ENCODE results near the gene RPL18A.
A peak's percentile ranks its signal among the peaks of the same experiment; 100 is the strongest.

RPL18A gene

DNA sequence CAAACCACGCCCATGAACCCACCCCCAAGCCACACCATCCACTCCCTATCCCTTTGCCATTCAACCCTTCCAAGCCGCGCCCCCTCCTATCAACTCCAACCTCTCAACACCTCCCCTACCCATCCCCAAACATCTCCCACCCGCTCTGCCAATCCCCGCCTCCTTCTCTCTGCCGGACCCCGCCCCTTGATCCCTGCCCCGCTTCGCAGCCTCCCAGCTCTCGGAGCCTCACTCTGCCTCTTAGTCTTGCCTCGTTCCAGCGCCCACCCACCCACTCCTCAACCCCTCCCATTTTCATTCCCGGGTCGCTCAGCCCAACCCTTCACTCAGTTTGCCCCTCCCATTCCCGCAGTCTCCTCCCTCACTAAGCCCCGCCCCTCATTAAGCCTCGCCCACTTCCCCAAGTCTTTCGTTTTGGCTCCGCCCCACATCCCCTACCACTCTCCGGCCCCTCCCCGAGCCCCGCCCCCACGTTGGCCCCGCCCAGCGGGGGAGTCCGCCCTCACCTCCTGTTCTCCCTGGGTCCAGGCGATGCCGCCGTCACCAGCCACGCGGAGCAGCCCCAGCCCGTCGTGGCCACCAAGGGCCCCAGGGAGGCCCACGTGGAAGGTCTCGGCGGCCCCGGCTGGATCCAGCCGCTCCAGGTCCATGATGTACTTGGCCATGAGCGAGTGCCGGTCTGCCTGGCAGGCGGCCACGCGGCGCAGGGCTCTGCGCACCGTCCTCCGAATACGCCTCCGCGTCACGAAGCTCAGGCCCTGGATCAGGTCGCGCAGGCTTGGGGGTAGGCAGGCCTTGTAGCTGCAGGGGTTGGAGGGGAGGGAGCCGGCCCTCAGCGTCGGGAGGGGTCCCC, 17.7 kb upstream of the RPL18A start:
- peak; percentile 59 to 87 for DNase-seq

DNA sequence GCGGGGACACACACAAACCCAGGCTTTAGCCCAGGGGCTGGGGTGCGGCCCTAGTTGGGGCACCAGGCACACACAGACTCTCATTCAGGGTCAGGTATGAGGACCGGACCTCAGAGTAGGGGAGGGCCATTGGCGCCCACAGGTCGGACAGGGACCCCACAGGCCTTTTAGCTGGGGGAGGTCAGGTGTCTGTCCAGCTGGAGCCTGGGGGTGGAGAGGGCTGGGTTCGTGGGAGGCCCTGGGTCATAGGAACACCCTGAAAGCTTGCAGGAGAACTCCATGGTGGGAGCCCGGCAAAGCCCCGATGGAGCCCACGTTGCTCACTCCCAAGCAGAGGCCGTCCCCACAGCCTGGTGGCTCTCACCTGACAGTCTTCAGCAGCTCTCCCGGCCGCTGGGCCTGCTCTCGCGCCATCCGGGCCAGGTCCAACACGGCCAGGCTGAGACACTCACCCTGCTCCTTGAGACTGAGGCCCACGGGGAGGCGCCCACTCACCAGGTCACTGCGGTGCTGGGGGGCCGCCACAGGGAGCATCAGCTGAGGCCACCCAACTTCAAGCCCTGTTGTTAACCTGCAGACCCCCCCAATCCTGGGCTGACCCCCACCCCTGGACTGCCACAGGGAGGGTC, 16.9 kb upstream of the RPL18A start:
- no peak for DNase-seq

DNA sequence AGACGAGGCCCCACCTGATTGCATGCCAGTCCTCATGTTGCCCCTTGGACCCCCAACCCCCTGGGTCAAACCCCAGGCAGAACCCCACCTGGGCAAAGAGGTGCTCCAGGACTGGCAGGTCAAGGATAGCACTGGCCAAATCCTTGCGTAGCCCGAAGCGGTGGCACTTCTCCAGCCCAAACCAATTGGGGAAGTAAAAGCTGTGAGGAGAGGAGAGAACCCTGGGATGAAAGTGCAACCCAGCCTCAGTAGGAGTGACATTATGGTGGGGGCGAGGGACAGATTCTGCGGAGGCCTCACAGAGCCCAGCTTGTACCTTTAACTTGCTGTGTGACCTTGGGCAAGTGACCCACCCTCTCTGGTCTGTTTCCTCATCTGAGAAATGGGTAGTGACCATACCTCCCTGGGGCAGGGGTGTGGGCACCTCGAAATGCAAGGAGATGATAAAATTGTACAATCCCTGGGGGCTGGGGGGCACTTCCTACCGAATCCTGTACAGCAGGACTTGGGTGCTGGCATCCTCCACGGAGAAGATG, 16.4 kb upstream of the RPL18A start:
- DNase-seq: no peak

DNA sequence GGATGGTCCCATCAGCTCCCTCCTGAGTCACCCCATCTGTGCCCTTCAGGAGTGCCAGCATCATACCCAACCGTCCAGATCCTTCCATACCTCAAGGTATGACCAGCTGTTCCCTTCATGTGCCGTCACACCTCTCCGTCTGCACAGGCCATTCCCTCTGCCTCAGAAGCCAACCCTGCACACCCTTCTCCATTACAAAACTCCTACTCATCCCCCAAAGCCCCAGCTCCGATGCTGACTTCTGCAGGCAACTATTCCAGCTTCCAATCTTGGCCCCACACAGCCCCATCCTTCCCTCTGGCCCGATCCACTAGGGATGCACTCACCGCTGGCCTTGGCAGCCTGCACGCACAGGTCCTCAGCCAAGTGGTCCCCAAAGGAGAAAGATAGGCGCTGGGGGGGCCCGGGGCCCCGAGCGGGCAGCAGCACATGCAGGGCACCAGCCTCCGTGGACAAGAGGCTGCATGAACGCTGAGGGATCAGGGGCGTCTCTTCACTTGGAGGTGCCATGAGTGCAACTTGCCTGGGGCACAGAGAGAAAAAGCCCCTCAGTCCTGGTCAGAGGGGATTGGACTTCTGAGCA, 15.7 kb upstream of the RPL18A start:
- no peak for DNase-seq

DNA sequence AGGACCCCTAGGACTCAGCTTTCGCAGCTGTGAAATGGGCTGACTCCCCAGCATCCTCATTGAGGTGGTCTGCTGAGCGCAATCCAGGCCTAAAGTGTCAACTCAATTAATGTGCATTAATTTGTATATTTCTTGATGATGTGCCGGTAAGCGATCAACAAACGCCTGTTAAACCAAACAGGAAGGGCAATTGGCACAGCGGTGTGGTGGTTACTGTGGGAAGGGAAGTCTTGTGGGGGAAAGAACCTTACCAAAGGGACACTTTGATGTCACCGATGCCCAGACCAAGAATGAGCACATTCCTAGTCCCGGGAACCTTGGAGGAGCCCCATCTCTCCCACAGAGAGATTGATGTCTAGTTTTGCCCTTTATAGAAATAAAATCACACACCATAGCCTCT, 13.6 kb upstream of the RPL18A start:
- DNase-seq: no peak

DNA sequence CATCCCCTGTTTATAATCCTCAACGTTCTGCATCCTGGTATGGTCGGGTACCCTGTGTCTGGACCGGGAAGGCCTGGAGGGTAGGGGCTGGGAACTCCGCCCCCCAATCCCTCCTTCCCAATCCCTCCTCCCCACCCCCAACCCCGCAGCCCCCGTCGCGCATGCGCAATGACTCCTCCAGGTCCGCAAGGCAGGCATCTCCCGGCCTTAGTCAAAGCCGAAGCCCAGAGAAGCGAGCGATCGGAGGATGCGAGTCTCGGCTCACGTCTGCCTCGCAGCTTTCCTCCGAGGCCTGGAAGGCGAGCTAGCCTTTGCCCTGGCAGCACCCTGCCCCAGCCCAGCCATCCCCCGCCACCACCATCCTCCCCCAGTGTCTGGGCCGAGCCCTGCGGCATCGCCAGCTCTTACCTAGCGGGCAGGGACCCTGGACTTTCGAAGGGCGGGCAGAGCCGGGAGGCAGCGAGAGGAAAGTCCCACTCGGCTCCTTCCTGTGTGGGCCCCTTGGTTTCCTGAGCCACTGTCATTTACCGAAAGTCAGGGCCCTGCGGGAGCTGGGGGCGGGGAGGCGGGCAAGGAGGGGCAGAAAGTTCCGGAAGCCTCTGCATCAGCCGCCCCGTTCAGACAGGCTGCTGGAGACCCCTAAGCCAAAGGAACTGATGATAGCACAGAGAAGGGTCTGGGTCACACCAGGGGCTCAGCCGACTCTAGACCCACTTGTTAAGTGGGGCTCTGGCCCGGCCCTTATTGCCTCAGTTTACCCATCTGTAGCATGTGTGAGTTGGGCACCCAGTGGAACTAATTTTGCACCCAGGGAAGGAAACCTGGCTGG, 12.0 kb upstream of the RPL18A start, which contains the start of gene JAK3:
TSS of gene JAK3 (minus strand) at position 445 of the 829 bp plus-strand sequence. CDS start 3,565 bp downstream, outside the sequence.
- DNase-seq: peak in 1 of 2 experiments; percentile 59

DNA sequence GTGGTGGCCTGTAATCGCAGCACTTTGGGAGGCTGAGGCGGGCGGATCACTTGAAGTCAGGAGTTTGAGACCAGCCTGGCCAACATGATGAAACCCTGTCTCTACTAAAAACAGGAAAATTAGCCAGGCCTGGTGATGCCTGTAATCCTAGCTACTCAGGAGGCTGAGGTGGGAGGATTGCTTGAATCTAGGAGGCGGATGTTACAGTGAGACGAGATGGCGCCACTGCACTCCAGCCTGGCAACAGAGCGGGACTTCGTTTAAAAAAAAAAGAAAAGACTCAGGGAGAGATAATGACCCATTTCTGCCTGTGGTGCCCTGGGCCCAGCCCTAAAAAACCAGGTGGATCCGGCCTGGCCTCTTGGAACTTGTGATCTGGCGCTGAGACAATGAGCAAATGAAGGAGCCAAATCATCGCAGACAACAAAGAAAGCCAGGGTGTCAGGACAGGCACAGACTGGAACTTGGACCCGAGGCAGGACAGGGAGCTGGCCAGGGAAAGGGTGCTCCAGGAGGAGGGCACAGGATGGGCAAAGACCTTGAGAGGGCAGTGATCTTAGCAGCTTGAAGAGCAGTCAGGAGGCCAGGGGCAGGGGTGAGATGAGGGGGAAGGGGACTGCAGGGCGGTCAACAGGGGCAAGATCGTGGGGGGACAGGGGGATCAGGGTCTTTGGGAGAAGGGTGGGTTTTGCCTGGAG, 11.0 kb upstream of the RPL18A start:
- no peak for DNase-seq

DNA sequence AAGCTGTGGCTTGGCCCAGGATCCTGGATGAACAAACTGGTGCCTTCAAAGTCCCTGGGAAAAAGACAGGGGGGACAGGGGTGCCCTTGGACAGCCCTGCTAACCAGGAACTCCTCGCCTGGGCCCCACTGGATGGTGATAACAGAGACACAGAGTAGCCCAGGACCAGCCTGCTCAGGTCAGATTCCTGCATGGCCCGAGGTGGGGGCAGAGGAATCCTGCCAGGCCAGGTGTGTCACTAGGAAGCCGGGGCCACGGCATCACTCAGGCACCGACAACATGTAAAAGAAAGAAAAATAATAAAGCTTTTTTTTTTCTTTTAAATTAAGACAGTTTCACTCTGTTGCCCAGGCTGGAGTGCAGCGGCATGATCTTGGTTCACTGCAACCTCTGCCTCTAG, 5.6 kb upstream of the RPL18A start:
- DNase-seq: no peak

DNA sequence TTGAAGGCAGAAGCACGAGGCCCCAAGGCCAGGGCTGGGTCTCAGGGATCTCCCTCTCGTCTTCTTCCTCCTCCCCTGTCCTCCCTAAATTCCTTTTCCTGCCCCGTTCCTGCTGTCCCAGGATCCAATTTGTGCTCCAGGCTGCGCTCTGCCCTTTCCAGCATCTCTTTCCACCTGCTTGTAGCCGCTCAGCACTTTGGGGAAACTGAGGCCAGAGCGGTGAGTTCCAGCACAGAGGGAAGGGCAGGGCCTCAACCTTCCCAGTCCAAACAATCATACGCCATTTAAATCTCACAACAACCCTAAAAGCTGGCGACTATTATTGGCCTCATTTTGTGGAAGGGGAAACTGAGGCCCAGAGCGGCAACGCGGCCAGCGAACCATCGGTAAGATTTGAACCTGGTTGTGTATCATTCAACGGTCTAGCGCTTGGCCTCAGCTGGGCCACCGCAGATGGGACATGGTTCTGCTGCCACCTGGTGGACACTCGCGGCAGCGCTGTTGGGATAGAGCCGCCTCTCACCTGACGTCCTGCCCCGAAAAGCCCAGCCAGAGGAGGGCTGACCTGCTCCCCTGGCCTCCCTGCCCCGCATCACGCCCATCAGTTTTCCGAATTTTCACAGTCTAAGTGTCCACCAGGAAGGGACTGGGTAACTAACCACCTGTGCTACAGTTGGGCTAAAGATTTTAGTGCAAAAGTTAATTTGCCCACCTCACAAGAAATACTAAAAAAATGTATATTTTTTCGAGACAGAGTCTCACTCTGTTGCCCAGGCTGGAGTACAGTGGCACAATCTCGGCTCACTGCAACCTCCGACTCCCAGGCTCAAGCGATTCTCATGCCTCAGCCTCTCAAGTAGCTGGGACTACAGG, 4.2 kb upstream of the RPL18A start:
- peak in 1 of 2 experiments; percentile 74 for DNase-seq

DNA sequence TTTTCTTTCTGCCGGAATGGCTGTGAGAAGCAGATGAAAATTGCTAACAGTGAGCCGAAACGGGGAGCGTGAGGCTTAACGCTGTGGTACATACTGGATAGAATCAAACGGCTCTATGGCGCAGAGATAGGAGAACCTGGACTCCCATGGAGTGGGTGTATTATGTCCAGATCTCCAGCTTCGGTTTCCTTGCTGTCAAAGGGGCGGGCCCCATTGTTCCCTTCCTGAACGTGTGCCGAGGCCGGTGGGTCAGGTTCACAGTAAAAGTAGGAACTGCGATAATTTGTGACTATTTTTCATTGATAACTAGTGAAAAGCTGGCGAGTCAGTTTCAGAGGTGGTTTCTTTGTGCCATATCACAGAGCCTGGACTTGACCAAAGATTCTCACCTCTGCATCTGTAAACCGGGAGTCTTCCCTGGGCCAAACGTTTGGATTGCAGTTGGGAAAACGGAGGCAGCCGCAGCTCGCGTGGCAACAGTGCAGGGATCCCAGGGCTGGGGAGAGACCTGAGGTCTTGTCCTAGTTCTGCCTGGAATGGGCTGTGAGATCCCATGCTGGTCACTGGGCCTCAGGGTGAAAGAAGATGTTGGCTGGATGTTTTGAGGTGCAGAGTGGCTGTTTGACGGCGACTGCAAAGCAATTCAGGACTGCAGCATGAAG, 752 bp downstream of the RPL18A start:
- DNase-seq: no peak

DNA sequence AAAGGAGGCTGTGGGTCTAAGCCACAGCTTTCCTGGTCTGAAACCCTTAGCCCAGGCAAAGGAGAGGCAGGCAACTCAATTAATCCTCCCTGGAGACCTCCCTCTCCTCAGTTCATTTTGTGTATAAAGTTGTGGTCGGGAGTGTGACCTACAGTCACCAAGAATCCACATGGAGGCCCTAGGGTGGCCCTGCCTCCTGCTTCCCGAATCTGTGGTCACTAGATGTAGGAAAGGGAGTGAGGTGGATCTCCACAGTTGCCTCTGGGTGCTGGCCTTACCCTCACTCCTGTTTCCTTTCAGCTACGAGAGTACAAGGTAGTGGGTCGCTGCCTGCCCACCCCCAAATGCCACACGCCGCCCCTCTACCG, 1.3 kb downstream of the RPL18A start:
- no peak for DNase-seq

DNA sequence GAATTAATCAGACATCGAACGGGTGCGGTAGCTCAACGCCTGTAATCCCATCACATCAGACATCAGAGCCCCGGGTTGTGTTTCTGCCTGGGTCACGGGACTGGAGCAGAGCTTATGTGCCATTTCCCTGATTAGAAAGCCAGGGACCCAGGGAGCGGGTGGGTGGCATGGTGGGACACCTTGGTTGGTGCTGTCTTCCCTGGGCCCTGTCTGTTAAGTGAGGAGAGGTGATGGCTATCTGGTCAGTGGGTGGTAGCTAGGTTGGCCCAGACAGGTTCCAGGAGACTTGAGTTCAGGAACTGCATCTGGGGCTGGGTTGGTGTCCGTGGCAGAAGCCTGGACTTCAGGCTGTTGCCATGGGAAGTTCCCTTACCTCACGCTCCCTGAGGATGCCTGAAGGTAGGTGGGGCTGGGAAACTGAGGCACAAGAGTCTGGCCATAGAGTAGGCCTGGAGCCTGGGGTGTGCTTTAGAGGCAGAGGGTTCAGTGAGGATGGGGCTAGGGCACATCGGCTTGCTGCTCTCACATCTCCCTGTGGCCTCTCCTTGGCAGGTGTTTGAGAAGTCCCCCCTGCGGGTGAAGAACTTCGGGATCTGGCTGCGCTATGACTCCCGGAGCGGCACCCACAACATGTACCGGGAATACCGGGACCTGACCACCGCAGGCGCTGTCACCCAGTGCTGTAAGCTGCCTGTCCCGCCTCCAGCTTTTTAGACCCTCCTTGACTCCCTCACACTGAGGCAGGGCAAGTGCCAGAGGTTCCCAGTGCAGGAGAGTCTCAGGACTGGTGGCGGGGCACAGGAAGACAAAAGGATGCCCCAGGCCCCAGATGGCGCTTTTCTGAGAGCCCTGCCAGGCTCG, 2.1 kb downstream of the RPL18A start:
- no peak for DNase-seq

DNA sequence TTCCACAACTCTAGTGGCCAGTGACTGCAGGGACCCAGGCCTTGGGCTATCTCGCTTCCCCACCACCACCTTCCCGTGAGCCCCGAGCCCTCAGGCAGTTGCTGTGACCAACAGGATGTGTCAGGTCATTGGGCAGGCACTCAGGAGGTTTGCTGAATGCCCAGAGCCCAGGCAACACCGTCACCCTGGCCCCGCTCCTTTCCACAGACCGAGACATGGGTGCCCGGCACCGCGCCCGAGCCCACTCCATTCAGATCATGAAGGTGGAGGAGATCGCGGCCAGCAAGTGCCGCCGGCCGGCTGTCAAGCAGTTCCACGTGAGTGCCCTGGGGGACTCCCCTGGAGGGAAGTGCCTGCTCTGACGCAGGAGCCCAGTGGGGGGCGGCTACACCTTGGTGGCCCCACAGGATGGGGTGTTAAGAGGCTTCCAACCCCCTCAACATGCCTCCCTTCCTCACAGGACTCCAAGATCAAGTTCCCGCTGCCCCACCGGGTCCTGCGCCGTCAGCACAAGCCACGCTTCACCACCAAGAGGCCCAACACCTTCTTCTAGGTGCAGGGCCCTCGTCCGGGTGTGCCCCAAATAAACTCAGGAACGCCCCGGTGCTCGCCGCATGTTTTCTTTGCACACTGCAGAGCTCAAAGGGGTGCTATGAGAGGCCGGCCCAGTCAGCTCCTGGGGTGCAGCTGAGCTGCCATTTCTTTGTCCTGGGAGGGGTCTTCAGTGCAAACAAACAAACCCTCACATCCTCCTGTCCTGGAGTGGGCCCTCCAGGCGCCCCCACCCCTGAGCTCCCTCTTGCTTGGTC, 3.2 kb downstream of the RPL18A start:
- no peak for DNase-seq

DNA sequence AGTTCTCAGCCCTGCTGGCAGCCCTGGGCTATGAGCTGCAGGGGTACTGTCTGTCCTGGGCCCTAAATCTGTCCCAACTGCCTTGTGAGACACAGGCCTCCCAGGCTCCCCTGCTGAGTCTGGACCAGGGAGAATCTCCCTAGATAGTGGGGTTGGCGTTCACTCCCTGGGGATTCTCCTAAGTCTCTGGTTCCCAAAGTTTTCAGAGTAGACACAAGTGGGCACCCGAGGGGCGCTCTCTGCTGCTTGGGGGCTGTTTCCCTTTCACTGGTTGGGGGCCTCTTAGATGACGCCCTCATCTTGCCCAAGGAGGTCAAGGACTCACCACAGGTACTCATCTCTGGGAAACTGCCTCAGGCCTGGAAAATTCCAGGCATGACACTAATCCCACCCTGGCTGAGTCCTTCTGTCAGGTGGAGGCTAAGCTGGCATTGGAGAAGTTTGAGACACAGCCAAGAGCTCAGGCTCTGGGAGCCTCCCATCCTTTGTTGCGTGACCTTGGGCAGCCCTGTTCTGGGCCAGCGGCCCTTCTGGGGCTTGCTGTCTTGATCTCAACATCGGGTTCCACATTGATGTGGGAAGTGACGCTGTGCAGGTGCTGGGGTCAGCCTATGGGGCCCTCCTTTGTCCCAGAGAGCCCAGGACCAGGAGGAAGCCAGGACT, 3.9 kb downstream of the RPL18A start:
- no peak for DNase-seq

DNA sequence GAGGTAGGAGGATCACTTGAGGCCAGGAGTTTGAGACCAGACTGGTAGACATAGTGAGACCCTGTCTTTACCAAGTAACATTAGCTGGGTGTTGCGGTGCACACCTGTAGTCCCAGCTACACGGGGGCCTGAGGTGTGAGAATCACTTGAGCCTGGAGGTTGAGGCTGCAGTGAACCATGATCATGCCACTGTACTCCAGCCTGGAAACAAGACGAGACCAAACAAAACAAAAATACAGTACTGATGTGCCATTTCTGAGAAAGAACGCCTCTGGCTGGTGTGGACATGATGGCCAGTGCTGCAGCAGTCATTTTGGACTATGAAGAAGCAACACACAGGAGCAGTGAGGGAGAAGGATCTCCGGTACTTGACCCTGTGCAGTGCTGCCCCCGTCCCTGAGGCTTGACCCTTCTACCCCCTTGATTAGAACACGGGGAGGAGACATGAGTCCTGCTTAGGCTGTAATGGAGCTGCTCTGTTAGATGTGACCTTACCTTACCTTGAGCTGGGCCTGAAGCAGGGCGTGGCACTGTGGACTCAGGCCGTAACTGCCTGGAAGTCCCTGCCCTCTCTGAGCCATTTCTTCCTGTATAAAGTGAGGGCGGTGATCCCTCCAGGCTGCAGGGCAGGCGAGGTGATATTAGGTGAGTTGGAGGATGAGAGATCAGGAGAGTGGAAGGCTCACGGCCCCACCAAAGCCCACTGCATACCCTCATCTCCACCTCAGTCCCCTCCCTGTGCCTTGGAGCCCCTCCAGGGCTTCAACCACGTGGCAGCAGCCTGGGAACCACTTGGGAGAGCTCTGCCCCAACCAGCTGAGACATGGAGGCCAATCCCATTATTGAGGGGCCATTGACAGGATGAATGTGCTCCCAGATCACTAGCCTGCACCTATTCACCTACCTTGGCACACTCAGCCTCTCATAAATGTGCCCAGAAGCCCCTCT, 5.9 kb downstream of the RPL18A start:
- DNase-seq: no peak

DNA sequence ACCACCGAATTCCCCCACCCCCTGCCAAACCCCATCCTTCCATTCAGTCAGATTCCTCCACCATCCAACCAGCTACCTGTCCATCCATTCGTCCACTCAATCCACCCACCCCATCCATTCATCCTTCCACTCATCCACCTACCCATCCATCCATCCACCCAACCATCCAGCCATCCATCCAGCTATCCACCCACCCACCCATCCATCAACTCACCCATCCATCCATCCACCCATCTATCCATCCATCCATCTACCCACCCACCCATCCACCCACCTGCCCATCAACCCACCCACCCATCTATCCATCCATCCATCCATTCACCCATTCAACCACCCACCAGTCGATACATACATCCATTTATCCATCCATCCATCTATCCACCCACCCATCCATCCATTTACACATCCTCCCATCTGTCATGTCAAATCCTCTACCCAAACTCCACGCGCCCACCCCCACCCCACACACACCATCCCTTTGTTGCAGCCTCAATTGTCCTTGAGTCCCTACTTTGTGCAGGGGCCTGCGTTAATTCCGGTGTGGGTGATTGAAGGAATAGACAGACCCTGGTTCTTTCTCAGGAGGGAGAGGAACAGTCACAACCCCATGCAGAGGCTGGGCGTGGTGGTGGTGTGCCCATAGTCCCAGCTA, 6.7 kb downstream of the RPL18A start:
- no peak for DNase-seq
